Stomach (tissue), 4 donors: ENCODE measurements around the gene PUS10.

Source experiments
- CTCF ChIP-seq, 7 experiments: fragments of 450-650 bp in 4 of 7; fragments of 200-600 bp in 3 of 7; sonication (generic) in 3 of 7; IDR thresholded peaks; one replicate each; pipeline ENCODE4 v1.5.1; 2016 to 2019; ENCODE audit warnings: antibody characterized with exemption in 7 of 7, control low read depth in 2 of 7, mild to moderate bottlenecking in 1 of 7
- EP300 ChIP-seq: sonication (generic); formaldehyde crosslinking; IDR thresholded peaks from one replicate; pipeline ENCODE4 v1.6.1; 2017; ENCODE audit warnings: antibody characterized with exemption
- POLR2A ChIP-seq, 4 donors: fragments of 450-650 bp; IDR thresholded peaks; one replicate each; pipeline ENCODE4 v1.6.1; 2016; ENCODE audit warnings: antibody characterized with exemption in 4 of 4, control low read depth in 2 of 4, mild to moderate bottlenecking in 1 of 4, moderate library complexity in 1 of 4
- POLR2AphosphoS5 ChIP-seq, 3 donors: sonication (generic); formaldehyde crosslinking; IDR thresholded peaks; one replicate each; pipeline ENCODE4 v1.6.1; 2016; ENCODE audit warnings: antibody characterized with exemption in 3 of 3

- TF ChIP-seq CTCF (IDR thresholded peaks at IDR 0.05) (no peak), POLR2AphosphoS5 (IDR thresholded peaks at IDR 0.05) (no peak), POLR2A (IDR thresholded peaks at IDR 0.05) (no peak), EP300 (no peak)
Measured at GRCh38 chr2:60926741-60927552, 91.1 kb downstream of the PUS10 start.
